Activated CD4-positive, alpha-beta T cell treated with anti-CD3 and anti-CD28 coated beads, Interleukin-2, amount 10 ng/mL, durations not matched to agents 7 days and 5 days (primary cell): ENCODE measurements around the gene NME1. TPM values are rescaled to one million over a fixed set of nuclear protein-coding genes. Genes with fewer than 3 reads are reported as not detected.

Experiments
- CTCF ChIA-PET: fragments of 350-600 bp; sonication (Branson Sonifier 250); formaldehyde crosslinking; loops from one replicate; lab custom pipeline; 2021; ENCODE audit warnings: antibody characterized with exemption; lab: Charles Lee
- POLR2A ChIA-PET: fragments of 350-600 bp; sonication (Branson Sonifier 250); formaldehyde crosslinking; loops from one replicate; lab custom pipeline; 2021; ENCODE audit warnings: antibody characterized with exemption; lab: Charles Lee
- DNase-seq: peaks from one replicate; pipeline ENCODE4 v3.0.0-alpha.2; 2020
- H3K27ac Mint-ChIP-seq: one replicate; pipeline ENCODE4 v1.8.0; 2021; ENCODE audit warnings: mild to moderate bottlenecking, moderate library complexity, mixed read lengths
- H3K27me3 Mint-ChIP-seq: one replicate; pipeline ENCODE4 v1.8.0; 2021; ENCODE audit warnings: mixed read lengths
- H3K36me3 Mint-ChIP-seq: one replicate; pipeline ENCODE4 v1.8.0; 2021; ENCODE audit warnings: low read depth, mixed read lengths
- H3K4me1 Mint-ChIP-seq: one replicate; pipeline ENCODE4 v1.8.0; 2021; ENCODE audit warnings: mixed read lengths
- H3K4me3 Mint-ChIP-seq: one replicate; pipeline ENCODE4 v1.8.0; 2021; ENCODE audit warnings: mild to moderate bottlenecking, moderate library complexity, mixed read lengths
- H3K9me3 Mint-ChIP-seq: one replicate; pipeline ENCODE4 v1.8.0; 2021; ENCODE audit warnings: mixed read lengths
- total RNA-seq, 2 experiments: library from RNA; stranded (reverse); gene quantifications; one replicate each; pipeline ENCODE4 v1.2.3, GENCODE V29; 2021

The NME1 gene
- total RNA-seq, 2 experiments from 2014 or later = 104 to 107 TPM

DNA sequence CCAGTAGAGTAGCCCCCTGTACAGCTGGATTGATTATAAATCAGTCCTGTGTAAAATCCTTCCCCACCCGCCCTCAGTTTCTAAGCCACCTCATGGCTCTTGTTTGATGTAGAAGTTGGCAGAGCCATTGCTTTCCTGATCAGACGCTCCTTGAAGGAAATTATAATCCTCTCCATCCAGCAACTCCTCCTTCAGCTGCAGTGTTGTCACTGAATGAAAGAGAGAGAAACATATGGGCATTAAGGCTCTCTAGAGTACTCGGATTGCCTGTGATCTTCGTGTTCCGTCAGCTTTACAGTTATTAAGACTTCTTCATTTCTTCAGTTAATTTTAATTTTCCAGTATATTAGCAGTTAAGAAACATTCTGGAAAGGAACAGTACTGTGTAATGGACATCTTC is 27.1 kb downstream of the NME1 start:
- no peaks in the 10 kb centered on the region for H3K27me3 Mint-ChIP-seq
- no peak for DNase-seq
- H3K27ac Mint-ChIP-seq = no peak overlapping the region
- no peaks in the 10 kb centered on the region for H3K9me3 Mint-ChIP-seq
- no peak overlapping the region for H3K4me3 Mint-ChIP-seq
- ChIA-PET CTCF (interaction anchor here (0.9 to 1.7 kb wide), 4 partner anchors 14 to 158 kb away, joined by 3 to 4 read pairs (median 3); partner anchors contain the start of gene NME2), POLR2A (no interaction called here)
- peaks cover 20% of the 10 kb centered on the region for H3K36me3 Mint-ChIP-seq
- H3K4me1 Mint-ChIP-seq = no peaks in the 10 kb centered on the region

DNA sequence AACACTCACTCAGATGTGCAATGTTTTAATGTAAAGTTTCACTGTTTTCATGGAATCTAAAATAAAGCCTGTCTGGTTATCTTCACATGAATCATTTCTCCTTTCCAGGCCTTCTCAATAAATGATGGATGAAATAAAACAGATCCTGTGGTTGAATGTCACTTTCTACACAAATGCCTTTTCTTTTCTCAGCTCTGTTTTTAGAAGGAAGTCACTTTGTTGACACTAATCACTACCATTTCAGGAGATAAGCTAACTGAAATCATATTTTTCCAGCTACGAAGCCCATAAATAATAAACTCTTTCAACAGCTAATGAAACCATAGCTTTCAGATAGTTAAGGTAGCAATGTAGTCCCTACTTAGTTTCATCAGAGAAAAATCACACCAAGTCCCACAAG is 30.8 kb downstream of the NME1 start:
- no peak for DNase-seq
- no peaks in the 10 kb centered on the region for H3K27me3 Mint-ChIP-seq
- no peaks in the 10 kb centered on the region for H3K9me3 Mint-ChIP-seq
- CTCF ChIA-PET = no interaction called here
- no peaks in the 10 kb centered on the region for H3K4me1 Mint-ChIP-seq
- peaks cover 33% of the 10 kb centered on the region for H3K36me3 Mint-ChIP-seq
- POLR2A ChIA-PET = no interaction called here
- no peak overlapping the region for H3K4me3 Mint-ChIP-seq
- H3K27ac Mint-ChIP-seq = no peak overlapping the region

DNA sequence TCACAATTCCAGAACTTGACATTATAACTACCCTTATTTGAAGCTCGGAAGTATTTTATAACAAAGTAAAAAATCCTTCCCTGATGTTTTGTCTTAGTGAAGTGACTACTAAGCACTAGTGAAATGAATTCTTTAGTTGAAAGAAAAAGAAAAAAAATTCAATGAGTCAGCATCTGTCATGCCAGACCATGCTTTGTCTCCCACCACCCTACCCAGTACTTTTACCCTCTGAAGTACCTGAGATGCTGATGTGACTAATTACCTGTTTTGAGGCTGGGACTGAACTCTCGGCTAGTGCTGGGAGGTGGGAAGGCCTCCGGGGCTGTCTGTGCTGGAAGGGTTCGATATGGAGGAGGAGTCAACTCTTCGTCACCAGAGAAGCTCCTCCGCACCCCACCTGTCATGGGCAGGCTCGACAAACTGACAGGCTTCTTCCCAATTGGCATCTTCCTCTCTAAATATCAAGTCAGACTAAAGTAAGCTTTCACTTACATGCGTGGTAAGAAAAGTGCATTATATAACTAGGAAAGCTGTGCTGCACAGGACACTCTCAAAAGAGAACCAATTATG is 32.5 kb downstream of the NME1 start:
- Mint-ChIP-seq H3K4me1 (peaks cover 6% of the 10 kb centered on the region), H3K27me3 (no peaks in the 10 kb centered on the region), H3K4me3 (no peak overlapping the region), H3K9me3 (no peaks in the 10 kb centered on the region), H3K27ac (no peak overlapping the region), H3K36me3 (peaks cover 43% of the 10 kb centered on the region)
- POLR2A ChIA-PET = no interaction called here
- no peak for DNase-seq
- CTCF ChIA-PET = no interaction called here

DNA sequence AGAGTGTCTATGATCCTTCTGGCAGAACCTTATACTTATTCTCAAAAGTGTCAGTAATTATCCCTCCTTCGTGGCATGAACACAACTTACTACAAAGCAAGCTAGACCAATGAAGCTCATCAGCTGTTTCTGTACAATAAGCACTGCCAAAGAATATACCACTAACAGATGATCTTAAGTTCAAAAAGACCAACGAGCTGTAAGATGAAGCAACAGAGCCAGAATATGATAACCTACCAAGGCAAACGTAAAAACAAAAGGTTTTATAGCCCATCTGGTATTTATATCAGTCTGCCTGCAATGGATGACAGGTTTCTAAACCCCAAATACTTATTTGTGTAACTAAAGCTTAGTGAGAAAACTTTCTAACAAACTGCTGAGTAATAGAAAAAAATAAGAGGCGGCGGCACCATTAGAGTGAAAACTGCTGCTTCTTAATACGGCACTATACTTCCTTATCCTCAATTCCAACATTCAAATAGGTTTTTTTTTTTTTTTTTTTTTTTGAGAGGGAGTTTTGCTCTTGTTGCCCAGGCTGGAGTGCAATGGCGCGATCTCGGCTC is 35.0 kb downstream of the NME1 start:
- CTCF ChIA-PET = interaction anchor here (0.6 kb wide), 1 partner anchor 169 kb away, joined by 3 read pairs; no protein-coding TSS in a partner anchor
- no peak overlapping the region for H3K27ac Mint-ChIP-seq

DNA sequence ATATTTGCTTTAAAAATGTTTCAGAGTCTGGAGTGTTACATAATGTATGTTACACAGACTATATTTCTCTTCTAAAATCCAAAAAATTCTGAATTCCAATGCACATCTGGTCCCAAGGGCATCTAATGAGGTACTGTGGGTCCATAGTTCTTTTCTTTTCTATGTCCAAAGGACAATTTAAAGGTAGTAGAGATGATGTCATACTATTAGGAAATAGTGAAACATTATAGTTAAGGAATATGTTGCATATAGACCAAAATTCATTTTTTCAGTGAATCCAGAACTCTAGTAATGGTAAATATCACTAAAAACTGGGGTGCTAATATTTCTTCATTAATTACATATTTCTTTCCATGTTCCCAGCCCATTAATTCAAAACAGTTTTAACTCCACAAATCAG is 35.8 kb downstream of the NME1 start:
- peaks cover 6% of the 10 kb centered on the region for H3K4me1 Mint-ChIP-seq
- CTCF ChIA-PET = interaction anchor here (0.5 kb wide), 1 partner anchor 1249 kb away, joined by 3 read pairs; no protein-coding TSS in a partner anchor
- no peak for DNase-seq
- POLR2A ChIA-PET = no interaction called here
- H3K4me3 Mint-ChIP-seq = no peak overlapping the region
- H3K36me3 Mint-ChIP-seq = peaks cover 44% of the 10 kb centered on the region
- no peaks in the 10 kb centered on the region for H3K9me3 Mint-ChIP-seq
- no peaks in the 10 kb centered on the region for H3K27me3 Mint-ChIP-seq
- no peak overlapping the region for H3K27ac Mint-ChIP-seq

More for the DNA sequence above, 35.0 kb downstream of the NME1 start:
- no peak overlapping the region for H3K4me3 Mint-ChIP-seq
- H3K9me3 Mint-ChIP-seq = no peaks in the 10 kb centered on the region
- POLR2A ChIA-PET = no interaction called here
- no peak for DNase-seq
- peaks cover 6% of the 10 kb centered on the region for H3K4me1 Mint-ChIP-seq
- H3K27me3 Mint-ChIP-seq = no peaks in the 10 kb centered on the region
- H3K36me3 Mint-ChIP-seq = peaks cover 43% of the 10 kb centered on the region

DNA sequence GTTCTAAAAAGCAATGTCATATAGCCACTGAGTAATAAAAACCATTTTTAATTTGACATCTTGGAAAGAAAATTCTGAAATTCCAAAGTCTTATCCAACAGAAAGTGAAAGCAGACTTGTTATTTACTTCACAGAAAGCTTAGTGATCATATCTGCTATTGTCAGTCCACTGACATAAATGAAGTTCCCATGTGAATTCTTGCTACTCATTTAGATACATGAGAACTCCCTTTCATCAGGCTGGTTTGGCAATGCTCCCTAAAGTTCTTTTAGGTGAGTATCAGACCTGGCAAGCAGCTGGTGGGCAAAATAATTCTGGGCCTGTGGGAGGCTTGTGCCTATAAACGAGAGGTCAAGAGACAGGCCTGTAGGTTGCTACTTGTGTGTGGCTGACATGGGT is 36.3 kb downstream of the NME1 start:
- Mint-ChIP-seq H3K9me3 (no peaks in the 10 kb centered on the region), H3K36me3 (peaks cover 41% of the 10 kb centered on the region), H3K4me3 (no peak overlapping the region), H3K27ac (no peak overlapping the region), H3K27me3 (no peaks in the 10 kb centered on the region), H3K4me1 (peaks cover 6% of the 10 kb centered on the region)
- DNase-seq = no peak
- ChIA-PET CTCF (interaction anchor here (0.5 kb wide), 1 partner anchor 1250 kb away, joined by 3 read pairs; no protein-coding TSS in a partner anchor), POLR2A (no interaction called here)

DNA sequence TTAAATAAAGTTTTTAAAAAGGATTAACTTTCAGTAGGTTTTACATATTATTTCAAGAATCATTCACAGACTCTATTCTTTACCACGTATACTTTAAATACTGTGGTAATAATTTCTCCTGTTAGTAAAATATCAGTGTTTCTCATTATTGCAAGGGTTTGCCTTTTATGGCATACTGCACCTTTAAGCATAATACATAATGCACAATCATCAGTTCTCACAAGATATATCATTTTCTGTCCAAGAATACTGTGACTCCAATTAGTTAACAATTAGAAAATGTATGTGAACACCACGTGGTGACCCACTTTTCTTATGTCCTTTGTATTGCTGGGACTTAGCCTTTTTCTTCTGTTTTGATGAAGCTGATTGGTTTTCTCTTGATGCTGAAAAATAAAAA is 38.5 kb downstream of the NME1 start:
- Mint-ChIP-seq H3K27ac (no peak overlapping the region), H3K36me3 (peaks cover 30% of the 10 kb centered on the region), H3K9me3 (no peaks in the 10 kb centered on the region), H3K4me1 (peaks cover 6% of the 10 kb centered on the region), H3K4me3 (no peak overlapping the region), H3K27me3 (no peaks in the 10 kb centered on the region)
- POLR2A ChIA-PET = no interaction called here
- no peak for DNase-seq
- CTCF ChIA-PET = interaction anchor here (0.6 kb wide), 1 partner anchor 247 kb away, joined by 4 read pairs; no protein-coding TSS in a partner anchor

DNA sequence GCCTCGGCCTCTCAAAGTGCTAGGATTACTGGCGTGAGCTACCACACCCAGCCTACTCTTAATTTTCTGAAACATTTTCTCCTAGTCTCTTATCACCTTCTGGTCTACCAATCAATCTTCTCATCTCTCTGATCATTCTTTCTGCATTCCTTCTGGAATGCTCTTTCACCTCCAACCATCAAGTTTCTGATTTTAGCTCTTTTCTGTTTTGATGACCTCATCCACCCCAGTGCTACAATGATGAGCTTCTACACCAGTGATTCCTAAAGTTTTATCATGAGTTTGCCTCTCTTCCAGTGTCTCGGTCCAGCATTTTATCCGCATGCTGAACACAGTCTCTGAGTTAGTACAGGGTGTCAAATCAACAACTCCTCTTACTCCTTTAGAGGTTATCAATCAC is 44.4 kb downstream of the NME1 start:
- peaks cover 21% of the 10 kb centered on the region for H3K4me1 Mint-ChIP-seq
- H3K27me3 Mint-ChIP-seq = no peaks in the 10 kb centered on the region
- no peaks in the 10 kb centered on the region for H3K9me3 Mint-ChIP-seq
- ChIA-PET POLR2A (no interaction called here), CTCF (interaction anchor here (0.6 to 1.4 kb wide), 2 partner anchors 17 to 21 kb away, joined by 3 read pairs; no protein-coding TSS in a partner anchor)
- no peak for DNase-seq
- H3K27ac Mint-ChIP-seq = peak overlapping the region; percentile 14
- H3K36me3 Mint-ChIP-seq = peaks cover 41% of the 10 kb centered on the region
- H3K4me3 Mint-ChIP-seq = no peak overlapping the region

DNA sequence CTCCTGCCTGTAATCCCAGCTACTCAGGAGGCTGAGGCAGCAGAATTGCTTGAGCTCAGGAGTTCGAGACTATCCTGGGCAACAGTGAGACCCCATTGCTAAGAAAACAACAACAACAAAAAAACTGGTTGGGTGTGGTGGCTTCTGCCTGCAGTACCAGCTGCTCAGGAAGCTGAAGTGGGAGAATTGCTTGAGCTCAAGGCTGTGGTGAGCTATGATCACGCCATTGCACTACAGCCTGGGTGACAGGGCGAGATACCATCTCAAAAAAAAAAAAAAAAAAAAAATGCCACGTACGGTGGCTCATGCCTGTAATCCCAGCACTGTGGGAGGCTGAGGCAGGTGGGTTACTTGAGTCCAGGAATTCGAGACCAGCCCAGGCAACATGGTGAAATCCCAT is 46.9 kb downstream of the NME1 start:
- peak overlapping the region; percentile 5 for H3K4me3 Mint-ChIP-seq
- H3K27ac Mint-ChIP-seq = peak overlapping the region; percentile 85
- POLR2A ChIA-PET = no interaction called here
- peak; percentile 63 for DNase-seq
- peaks cover 39% of the 10 kb centered on the region for H3K36me3 Mint-ChIP-seq
- no peaks in the 10 kb centered on the region for H3K9me3 Mint-ChIP-seq
- H3K4me1 Mint-ChIP-seq = peaks cover 21% of the 10 kb centered on the region
- CTCF ChIA-PET = interaction anchor here (1.4 to 2.2 kb wide), 2 partner anchors 20 to 47 kb away, joined by 3 to 7 read pairs; partner anchors contain the start of gene NME1
- H3K27me3 Mint-ChIP-seq = no peaks in the 10 kb centered on the region

DNA sequence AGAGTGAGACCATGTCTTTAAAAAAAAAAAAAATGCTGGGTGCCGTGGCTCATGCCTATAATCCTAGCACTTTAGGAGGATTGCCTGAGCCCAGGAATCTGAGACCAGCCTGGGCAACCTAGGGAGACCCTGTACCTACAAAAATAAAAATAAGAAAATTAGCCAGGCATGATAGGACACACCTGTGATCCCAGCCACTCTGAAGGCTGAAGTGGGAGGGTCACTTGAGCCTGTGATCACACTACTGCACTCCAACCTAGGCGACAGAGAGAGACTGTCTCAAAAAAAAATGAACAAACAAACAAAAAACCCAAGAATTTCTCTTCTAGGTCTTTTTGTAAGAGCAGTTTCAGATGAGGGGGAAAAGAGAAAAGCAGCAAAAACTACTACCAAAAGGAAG is 47.5 kb downstream of the NME1 start:
- ChIA-PET POLR2A (no interaction called here), CTCF (interaction anchor here (1.4 kb wide), 1 partner anchor 21 kb away, joined by 3 read pairs; no protein-coding TSS in a partner anchor)
- peaks cover 21% of the 10 kb centered on the region for H3K4me1 Mint-ChIP-seq
- H3K27me3 Mint-ChIP-seq = no peaks in the 10 kb centered on the region
- no peak for DNase-seq
- H3K4me3 Mint-ChIP-seq = no peak overlapping the region
- peaks cover 42% of the 10 kb centered on the region for H3K36me3 Mint-ChIP-seq
- H3K27ac Mint-ChIP-seq = peak overlapping the region; percentile 85
- no peaks in the 10 kb centered on the region for H3K9me3 Mint-ChIP-seq

DNA sequence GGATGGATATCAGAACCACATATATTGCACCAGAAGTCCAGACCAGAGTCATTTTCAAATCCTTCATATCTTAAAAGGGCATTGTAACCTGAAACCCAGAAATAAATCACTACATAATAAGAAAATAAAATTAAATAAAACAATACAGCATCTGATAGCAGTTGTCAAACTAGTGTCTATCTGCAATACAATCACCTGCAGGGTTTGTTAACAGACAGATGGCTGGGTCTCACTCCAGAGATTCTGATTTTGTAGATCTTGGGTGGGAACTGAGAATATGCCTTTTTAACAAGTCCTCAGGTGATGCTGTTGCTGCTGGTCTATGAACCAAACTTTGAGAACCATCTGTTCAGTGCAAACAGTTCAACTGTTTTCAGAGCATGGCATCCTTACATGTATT is 50.5 kb downstream of the NME1 start:
- H3K36me3 Mint-ChIP-seq = peaks cover 41% of the 10 kb centered on the region
- no peaks in the 10 kb centered on the region for H3K27me3 Mint-ChIP-seq
- CTCF ChIA-PET = no interaction called here
- no peak overlapping the region for H3K4me3 Mint-ChIP-seq
- POLR2A ChIA-PET = no interaction called here
- no peaks in the 10 kb centered on the region for H3K9me3 Mint-ChIP-seq
- H3K27ac Mint-ChIP-seq = no peak overlapping the region
- peaks cover 21% of the 10 kb centered on the region for H3K4me1 Mint-ChIP-seq
- DNase-seq = no peak
